Lung (tissue), 12 donors: Measurements from ENCODE around the gene BAHCC1. TPM values are rescaled to one million over a fixed set of nuclear protein-coding genes. Genes with fewer than 3 reads are reported as not detected.

Experiments
- ATAC-seq: fragments of 200-7000 bp; cut with Tn5 transposase; one replicate; pipeline ENCODE4 v1.9.1; 2020; ENCODE audit warnings: moderate number of reproducible peaks; ENCODE audit not compliant: insufficient read depth, low FRiP score
- DNase-seq, 3 donors: peaks; one replicate each; pipeline ENCODE4 v3.0.0-alpha.2; 2013 to 2017
- H3K27ac ChIP-seq, 2 donors: one replicate each; pipeline ENCODE4 v1.5.1; 2013; ENCODE audit warnings: mild to moderate bottlenecking in 2 of 2, moderate library complexity in 2 of 2, control low read depth in 1 of 2, inconsistent platforms in 1 of 2, low read depth in 1 of 2, low read length in 1 of 2
- H3K27me3 ChIP-seq, 3 donors: one replicate each; pipeline ENCODE4 v1.5.1; 2013; ENCODE audit warnings: low read length in 2 of 3; ENCODE audit not compliant: control insufficient read depth in 3 of 3, insufficient read depth in 3 of 3
- H3K36me3 ChIP-seq, 4 donors: one replicate each; pipeline ENCODE4 v1.5.1; 2013; ENCODE audit warnings: low read length in 4 of 4, mild to moderate bottlenecking in 1 of 4, moderate library complexity in 1 of 4; ENCODE audit not compliant: control insufficient read depth in 4 of 4, insufficient read depth in 4 of 4
- H3K4me1 ChIP-seq, 5 donors: one replicate each; pipeline ENCODE4 v1.5.1; 2013; ENCODE audit warnings: low read length in 5 of 5, mild to moderate bottlenecking in 2 of 5, moderate library complexity in 1 of 5; ENCODE audit not compliant: control insufficient read depth in 5 of 5, insufficient read depth in 5 of 5
- H3K4me3 ChIP-seq: one replicate; pipeline ENCODE4 v1.5.1; 2013; ENCODE audit warnings: mild to moderate bottlenecking, control low read depth, moderate library complexity
- H3K9ac ChIP-seq, 2 donors: one replicate each; pipeline ENCODE4 v1.5.1; 2013; ENCODE audit warnings: low read length in 2 of 2, control low read depth in 1 of 2; ENCODE audit not compliant: insufficient read depth in 1 of 2
- H3K9me3 ChIP-seq, 4 donors: one replicate each; pipeline ENCODE4 v1.5.1; 2013; ENCODE audit warnings: low read length in 3 of 4, mild to moderate bottlenecking in 1 of 4, moderate library complexity in 1 of 4; ENCODE audit not compliant: control insufficient read depth in 4 of 4, insufficient read depth in 3 of 4
- CTCF ChIP-seq: IDR thresholded peaks from 2 replicates; pipeline ENCODE4 v1.5.1; 2012; ENCODE audit warnings: mild to moderate bottlenecking; ENCODE audit errors: control extremely low read depth, extremely low read depth
- WGBS, 2 donors: extraction: QIAGEN DNeasy Blood & Tissue Kit; methylation state at CpG; one replicate each; pipeline ENCODE4 v1.1.7; 2013; 5-methylcytosine and 5-hydroxymethylcytosine counted together
- polyA plus RNA-seq, 2 donors: library from polyadenylated mRNA; stranded (reverse); fragments of 200-250 nt; gene quantifications; one replicate each; pipeline ENCODE4 v1.2.1, GENCODE V29; 2013
- total RNA-seq, 2 donors: library from RNA; depleted of rRNA in 1 of 2; stranded (reverse); fragments of >200 nt in 1 of 2; gene quantifications; one replicate each; pipeline ENCODE4 v1.2.1, GENCODE V29; 2014 to 2021
- donor health status: control.
- donor health status: control.
- donor health status: Bipolar disorder and iron deficiency.
- donor health status: healthy.
- donor health status: DM: yes; HTN: yes; CAD: no.

Gene BAHCC1
- total and polyA plus RNA-seq, 4 donors = 7.6 to 24.9 (median 17.5) TPM

- Histone ChIP-seq H3K4me1 (peaks cover 0 to 34% (median 12%) of the 10 kb centered on the region in 5 donors), H3K27ac (no peak overlapping the region), H3K27me3 (no peaks in the 10 kb centered on the region), H3K9me3 (no peaks in the 10 kb centered on the region), H3K36me3 (no peaks in the 10 kb centered on the region), H3K9ac (no peak overlapping the region), H3K4me3 (no peak overlapping the region)
- TF ChIP-seq CTCF = no peak
- DNase-seq (no peak), ATAC-seq (no peak)
- 65 to 70% methylated on average over 18 of the region's 18 CpGs for WGBS, 2 donors
Measured at GRCh38 chr17:81481815-81482505, 86.7 kb downstream of the BAHCC1 start.

- no peak for TF ChIP-seq CTCF
- no peak overlapping the region for H3K9ac ChIP-seq
- peaks cover 0 to 37% (median 12%) of the 10 kb centered on the region in 5 donors for H3K4me1 ChIP-seq
- no peaks in the 10 kb centered on the region for H3K9me3 ChIP-seq
- no peak overlapping the region for H3K27ac ChIP-seq
- H3K4me3 ChIP-seq = no peak overlapping the region
- no peaks in the 10 kb centered on the region for H3K27me3 ChIP-seq
- no peaks in the 10 kb centered on the region for H3K36me3 ChIP-seq
- DNase-seq = no peak
- ATAC-seq = no peak
- 75 to 84% methylated on average over 11 of the region's 11 CpGs for WGBS, 2 donors
Measured at GRCh38 chr17:81482673-81483072, 87.4 kb downstream of the BAHCC1 start.

GRCh38 chr17:81483085-81483861 lies 88.0 kb downstream of the BAHCC1 start:
- Histone ChIP-seq H3K9me3 (no peaks in the 10 kb centered on the region), H3K36me3 (no peaks in the 10 kb centered on the region), H3K9ac (no peak overlapping the region), H3K27me3 (no peaks in the 10 kb centered on the region), H3K4me1 (peaks cover 0 to 38% (median 12%) of the 10 kb centered on the region in 5 donors), H3K4me3 (no peak overlapping the region), H3K27ac (no peak overlapping the region)
- DNase-seq = peak; percentile 50 to 63 (median 59)
- WGBS, 2 donors = 41 to 62% methylated on average over 27 to 29 of the region's 29 CpGs
- no peak for ATAC-seq
- TF ChIP-seq CTCF = no peak
